Epithelial cell of proximal tubule (primary cell): ENCODE results near the gene GRM4. TPM values are rescaled to one million over a fixed set of nuclear protein-coding genes. Genes with fewer than 3 reads are reported as not detected.

Experiments used
- DNase-seq: peaks from one replicate; pipeline ENCODE4 v3.0.0-alpha.2; 2011; ENCODE audit warnings: low read depth
- H3K4me3 ChIP-seq: 2 replicates; pipeline ENCODE4 v1.5.1; 2011; ENCODE audit warnings: low read depth, mild to moderate bottlenecking, low read length
- total RNA-seq: library from RNA; depleted of rRNA; stranded (reverse); fragments of >200 nt; gene quantifications from 2 replicates; pipeline ENCODE4 v1.2.3, GENCODE V29; 2015
- TF ChIP-seq, protein P1 (sequence below): conservative IDR thresholded peaks from 2 replicates; pipeline ENCODE4 v1.5.1; 2012; ENCODE audit warnings: low read depth, mild to moderate bottlenecking, low read length

Gene GRM4
- total RNA-seq, 1 donor from 2014 or later = not detected

DNA sequence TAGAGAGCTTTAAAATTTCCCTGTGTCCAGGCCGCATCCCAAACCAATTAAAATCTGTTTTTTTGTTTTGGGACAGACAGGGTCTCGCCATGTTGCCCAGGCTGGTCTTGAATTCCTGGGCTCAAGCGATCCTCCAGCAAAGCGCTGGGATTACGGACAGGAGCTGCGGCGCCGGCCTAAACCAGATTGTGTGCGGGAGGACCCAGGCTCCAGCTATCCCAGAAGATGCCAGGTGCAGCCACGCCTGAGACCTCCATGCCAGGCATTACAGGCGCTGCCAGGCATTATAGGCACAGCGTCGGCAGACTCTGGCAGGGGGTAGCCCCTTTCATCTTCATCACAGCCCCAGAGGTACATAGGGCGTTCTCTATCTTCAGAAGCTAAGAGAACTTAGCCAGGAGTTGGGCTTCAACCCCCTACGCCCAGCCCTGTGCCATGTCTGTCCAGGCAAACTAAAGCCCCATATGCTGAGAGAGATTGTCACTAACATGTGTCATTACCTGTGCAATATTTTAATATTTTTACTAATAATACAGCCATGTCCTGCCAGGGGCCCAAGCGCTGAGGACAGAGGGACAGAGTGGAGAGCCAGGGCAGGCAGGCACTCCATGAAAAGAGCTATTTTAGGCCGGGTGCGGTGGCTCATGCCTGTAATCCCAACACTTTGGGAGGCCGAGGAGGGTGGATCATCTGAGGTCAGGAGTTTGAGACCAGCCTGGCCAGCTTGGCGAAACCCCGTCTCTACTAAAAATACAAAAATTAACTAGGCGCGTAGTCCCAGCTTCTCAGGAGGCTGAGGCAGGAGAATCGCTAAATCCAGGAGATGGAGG is 9.8 kb upstream of the GRM4 start:
- no peak overlapping the region for H3K4me3 ChIP-seq
- TF ChIP-seq, protein P1, sequence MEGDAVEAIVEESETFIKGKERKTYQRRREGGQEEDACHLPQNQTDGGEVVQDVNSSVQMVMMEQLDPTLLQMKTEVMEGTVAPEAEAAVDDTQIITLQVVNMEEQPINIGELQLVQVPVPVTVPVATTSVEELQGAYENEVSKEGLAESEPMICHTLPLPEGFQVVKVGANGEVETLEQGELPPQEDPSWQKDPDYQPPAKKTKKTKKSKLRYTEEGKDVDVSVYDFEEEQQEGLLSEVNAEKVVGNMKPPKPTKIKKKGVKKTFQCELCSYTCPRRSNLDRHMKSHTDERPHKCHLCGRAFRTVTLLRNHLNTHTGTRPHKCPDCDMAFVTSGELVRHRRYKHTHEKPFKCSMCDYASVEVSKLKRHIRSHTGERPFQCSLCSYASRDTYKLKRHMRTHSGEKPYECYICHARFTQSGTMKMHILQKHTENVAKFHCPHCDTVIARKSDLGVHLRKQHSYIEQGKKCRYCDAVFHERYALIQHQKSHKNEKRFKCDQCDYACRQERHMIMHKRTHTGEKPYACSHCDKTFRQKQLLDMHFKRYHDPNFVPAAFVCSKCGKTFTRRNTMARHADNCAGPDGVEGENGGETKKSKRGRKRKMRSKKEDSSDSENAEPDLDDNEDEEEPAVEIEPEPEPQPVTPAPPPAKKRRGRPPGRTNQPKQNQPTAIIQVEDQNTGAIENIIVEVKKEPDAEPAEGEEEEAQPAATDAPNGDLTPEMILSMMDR = no peak
- DNase-seq = no peak

DNA sequence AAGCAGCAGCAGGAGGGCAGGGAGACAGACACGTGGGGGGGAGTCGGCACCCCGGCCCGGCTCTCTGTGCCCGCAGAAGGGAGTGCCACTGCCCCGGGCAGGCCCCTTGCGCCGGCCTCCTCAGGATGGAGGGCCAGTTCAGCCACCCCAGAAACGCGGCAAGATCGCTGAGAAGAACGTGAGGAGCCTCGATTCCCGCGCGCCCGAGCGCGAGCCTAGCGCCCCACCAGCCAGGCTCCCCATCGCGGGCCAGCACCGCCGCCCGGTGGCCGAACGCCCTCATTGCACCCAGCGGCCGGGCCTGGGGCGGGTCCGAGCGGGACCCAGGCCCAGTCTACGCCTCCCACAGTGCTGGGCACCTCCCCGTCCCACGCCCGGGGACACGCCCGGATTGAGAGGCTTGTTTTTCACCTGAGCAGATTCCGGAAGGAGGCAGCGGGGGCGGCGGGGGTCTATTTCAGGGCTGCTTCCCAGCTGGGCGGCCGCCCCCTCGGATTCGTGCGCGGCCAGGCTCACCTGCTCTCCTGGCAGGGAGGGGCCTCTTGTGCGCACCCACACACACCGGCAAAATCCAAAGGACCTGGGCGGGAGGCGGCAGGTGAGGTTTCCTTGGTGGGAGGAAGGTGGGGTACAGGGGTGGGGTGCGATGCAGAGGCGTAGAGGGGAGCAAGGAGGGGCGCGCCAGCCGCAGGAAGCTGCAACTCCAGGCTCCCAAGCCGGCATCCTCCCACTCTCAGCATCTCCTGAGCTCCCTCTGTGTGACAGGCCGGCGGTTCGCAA is 9.0 kb upstream of the GRM4 start:
- no peak for DNase-seq
- TF ChIP-seq, protein P1 = peak; percentile 90
- H3K4me3 ChIP-seq = no peak overlapping the region

DNA sequence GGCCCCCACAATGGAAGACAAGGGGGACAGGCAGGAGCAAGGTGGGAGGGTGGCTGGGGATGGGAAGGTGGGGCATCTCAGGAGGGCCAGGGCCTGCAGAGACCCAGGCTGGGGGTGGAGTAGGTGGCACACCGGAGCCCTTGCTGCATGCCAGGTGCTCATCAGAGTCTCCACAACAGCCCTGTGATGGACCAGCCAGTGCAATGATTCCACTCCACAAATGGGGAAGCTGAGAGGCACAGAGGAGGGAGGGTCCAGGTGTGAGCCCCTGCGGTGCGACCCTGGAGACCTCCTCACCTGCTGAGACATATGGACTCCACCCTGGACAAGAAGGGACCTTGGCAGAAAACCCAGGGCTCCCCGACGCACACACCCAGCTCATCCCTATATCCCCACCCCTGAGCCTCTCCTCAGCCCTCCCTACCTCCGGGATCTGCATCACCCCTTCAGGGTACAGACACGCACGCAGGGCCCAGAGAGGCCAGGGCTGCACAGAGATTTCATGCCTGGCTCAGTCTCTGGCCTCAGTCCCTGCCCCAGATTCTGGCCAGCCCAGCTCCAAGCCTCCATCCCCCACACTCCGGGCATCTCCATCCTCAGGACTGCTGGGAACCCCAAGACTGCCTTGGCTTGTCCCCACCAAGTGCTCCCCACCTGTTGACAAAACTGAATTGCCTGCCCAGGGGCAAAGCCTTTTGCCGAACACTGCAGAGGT is 7.1 kb upstream of the GRM4 start:
- TF ChIP-seq, protein P1 = no peak
- H3K4me3 ChIP-seq = no peak overlapping the region
- no peak for DNase-seq

DNA sequence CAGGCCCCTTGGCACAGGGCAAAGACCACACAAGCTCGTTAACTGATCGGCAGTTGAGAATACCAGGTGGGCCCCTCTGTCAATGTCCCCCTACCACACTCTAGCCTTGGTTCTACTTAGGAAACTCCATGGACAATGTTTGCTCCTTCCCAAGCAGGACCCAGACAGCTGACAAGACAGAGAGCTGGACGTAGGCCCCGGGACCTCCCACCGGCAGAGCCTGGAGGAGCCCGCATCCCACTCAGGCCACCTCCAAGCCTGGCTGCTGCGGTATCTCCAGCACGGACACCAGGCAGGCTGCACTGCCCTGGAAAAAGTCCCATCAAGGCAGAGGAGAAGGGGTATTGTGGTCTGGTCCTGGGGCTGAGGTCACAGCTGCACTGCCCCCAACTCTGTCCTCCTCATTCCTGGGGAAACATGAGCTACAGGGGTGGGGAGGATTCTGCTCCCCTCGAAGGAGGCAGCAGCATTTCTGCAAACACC is 6.2 kb upstream of the GRM4 start:
- no peak overlapping the region for H3K4me3 ChIP-seq
- DNase-seq = no peak
- TF ChIP-seq, protein P1 = no peak

DNA sequence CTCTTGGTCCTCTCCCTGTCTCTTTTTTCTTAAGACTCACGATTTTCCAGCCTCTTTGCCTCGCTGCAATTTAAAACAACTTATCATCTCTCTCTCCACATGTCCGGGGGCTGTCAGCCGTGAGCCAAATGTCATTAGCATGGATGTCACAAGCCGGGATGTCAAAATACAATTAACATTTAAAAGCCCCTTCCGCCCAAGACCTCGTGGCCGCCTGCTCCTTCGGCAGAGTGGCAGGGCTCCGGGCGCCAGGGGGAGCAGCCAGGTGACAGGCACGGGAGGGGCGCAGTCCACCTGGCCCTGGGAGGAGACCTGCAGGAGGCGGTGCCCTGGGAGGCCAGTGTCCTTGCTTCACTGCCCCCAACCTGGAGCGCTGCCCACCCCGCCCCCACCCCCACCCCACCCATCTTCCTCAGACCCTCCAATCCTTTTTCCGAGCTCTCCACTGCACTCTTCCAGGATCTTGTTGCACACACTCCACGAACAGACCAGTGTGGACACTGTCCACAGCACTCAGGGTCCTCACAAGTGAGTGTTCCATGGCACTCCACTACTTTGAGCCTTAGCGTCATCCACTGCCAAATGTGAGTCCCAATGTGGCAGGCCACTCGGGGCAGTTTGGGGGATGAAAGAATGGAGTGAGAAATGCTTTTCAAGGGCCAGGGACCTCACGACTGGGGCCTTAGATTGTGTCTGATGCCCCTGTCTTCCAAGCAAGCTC is 5.6 kb upstream of the GRM4 start:
- no peak for DNase-seq
- TF ChIP-seq, protein P1 = no peak
- no peak overlapping the region for H3K4me3 ChIP-seq

DNA sequence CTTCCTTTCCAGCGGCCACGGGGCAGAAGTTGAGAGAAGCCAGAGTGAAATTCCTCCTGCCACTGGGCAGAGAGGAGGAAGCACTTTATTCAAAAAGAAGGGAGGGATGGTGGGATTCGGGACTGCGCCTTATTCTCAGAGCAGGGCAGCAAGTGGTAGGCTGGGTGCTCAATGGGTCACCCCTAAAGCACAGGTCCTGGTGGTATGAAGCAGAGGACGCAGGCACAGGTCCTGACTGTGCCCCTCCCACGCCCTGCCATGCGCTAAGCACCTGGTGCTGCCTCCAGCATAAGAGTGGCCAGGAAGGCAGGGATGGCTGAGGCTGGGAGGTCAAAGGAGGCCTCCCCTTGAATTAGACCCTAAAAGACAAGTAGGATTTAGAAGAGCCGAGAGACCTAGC is 4.9 kb upstream of the GRM4 start:
- no peak for DNase-seq
- no peak overlapping the region for H3K4me3 ChIP-seq
- TF ChIP-seq, protein P1 = no peak
